Natural killer cell (primary cell): ENCODE results near the gene SF3B1. TPM values are rescaled to one million over a fixed set of nuclear protein-coding genes. Genes with fewer than 3 reads are reported as not detected.
A peak's percentile ranks its signal among the peaks of the same experiment; 100 is the strongest.

Experiments used
- ATAC-seq, 3 donors: fragments of 150-1000 bp in 2 of 3; fragments of 200-7000 bp in 1 of 3; cut with Tn5 transposase; 1 replicate in 1 of 3; 2 replicates in 2 of 3; pipeline ENCODE4 v1.10.0; 2021; ENCODE audit warnings: mild to moderate bottlenecking in 2 of 3, moderate library complexity in 2 of 3
- DNase-seq, 2 donors: peaks; one replicate each; pipeline versions ENCODE4 v3.0.0 to v3.0.0-alpha.2; 2013 to 2021; ENCODE audit warnings: mixed read lengths in 1 of 2
- H3K27ac ChIP-seq: one replicate; pipeline ENCODE4 v1.5.1; 2013; ENCODE audit warnings: mild to moderate bottlenecking, low read length
- H3K27me3 ChIP-seq: one replicate; pipeline ENCODE4 v1.6.1; 2013; ENCODE audit warnings: low read length; ENCODE audit not compliant: control insufficient read depth, insufficient read depth
- H3K36me3 ChIP-seq: one replicate; pipeline ENCODE4 v1.6.1; 2013; ENCODE audit warnings: low read length; ENCODE audit not compliant: control insufficient read depth, insufficient read depth
- H3K4me1 ChIP-seq: one replicate; pipeline ENCODE4 v1.6.1; 2013; ENCODE audit warnings: low read length; ENCODE audit not compliant: control insufficient read depth, insufficient read depth
- H3K4me3 ChIP-seq: one replicate; pipeline ENCODE4 v1.5.1; 2013; ENCODE audit warnings: low read length
- H3K9me3 ChIP-seq: one replicate; pipeline ENCODE4 v1.6.1; 2013; ENCODE audit warnings: low read length; ENCODE audit not compliant: control insufficient read depth, insufficient read depth
- H3K27ac Mint-ChIP-seq, 2 donors: one replicate each; pipeline ENCODE4 v1.8.0; 2022; ENCODE audit warnings: mild to moderate bottlenecking in 2 of 2, mixed read lengths in 2 of 2, moderate library complexity in 1 of 2
- H3K27me3 Mint-ChIP-seq, 2 donors: one replicate each; pipeline ENCODE4 v1.8.0; 2022; ENCODE audit warnings: low read depth in 2 of 2, mixed read lengths in 2 of 2
- H3K36me3 Mint-ChIP-seq: one replicate; pipeline ENCODE4 v1.8.0; 2022; ENCODE audit warnings: mixed read lengths
- H3K4me1 Mint-ChIP-seq, 2 donors: one replicate each; pipeline ENCODE4 v1.8.0; 2022; ENCODE audit warnings: mixed read lengths in 2 of 2
- H3K4me3 Mint-ChIP-seq: one replicate; pipeline ENCODE4 v1.8.0; 2022; ENCODE audit warnings: mild to moderate bottlenecking, moderate library complexity, mixed read lengths
- H3K9me3 Mint-ChIP-seq, 2 donors: one replicate each; pipeline ENCODE4 v1.8.0; 2022; ENCODE audit warnings: mixed read lengths in 2 of 2
- WGBS: methylation state at CpG from one replicate; pipeline ENCODE4 v1.1.7; 2013; ENCODE audit warnings: missing lambda C conversion rate; ENCODE audit not compliant: insufficient coverage; 5-methylcytosine and 5-hydroxymethylcytosine counted together
- intact Hi-C: fragments of 100-400 bp; cut with micrococcal nuclease; formaldehyde crosslinking; loops from one replicate; pipeline ENCODE4 v1.14.2; 2022
- total RNA-seq, 4 donors: library from RNA; stranded (reverse); fragments of 120-200 nt in 1 of 4; gene quantifications; one replicate each; pipeline versions ENCODE4 v1.2.3 to v1.2.4, GENCODE V29; 2013 to 2022
- TF ChIP-seq, protein P1 (sequence below): fragments of 200-600 bp; IDR thresholded peaks from one replicate; pipeline ENCODE4 v1.8.0; 2022; ENCODE audit warnings: antibody characterized with exemption

SF3B1 gene
- total RNA-seq, 3 donors from 2014 or later (not counting 1 experiment from before 2014, with no cell fraction given): 387 to 472 (median 447) TPM

DNA sequence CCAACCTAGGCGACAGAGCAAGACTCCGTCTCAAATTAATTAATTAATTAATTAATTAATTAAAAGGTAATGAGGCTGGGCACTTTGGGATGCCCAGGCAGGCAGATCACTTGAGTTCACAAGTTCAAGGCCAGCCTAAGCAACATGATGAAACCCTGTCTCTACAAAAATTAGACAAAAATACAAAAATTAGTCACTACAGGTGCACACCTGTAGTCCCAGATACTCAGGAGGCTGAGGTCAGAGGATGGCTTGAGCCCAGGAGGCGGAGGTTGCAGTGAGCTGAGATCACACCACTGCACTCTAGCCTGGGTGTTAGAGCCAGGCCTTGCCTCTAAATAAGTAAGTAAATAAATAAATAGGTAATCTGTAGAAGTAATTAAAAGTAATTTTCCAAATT is 6.8 kb downstream of the SF3B1 start:
- intact Hi-C loops: no loop called here
- TF ChIP-seq, protein P1, sequence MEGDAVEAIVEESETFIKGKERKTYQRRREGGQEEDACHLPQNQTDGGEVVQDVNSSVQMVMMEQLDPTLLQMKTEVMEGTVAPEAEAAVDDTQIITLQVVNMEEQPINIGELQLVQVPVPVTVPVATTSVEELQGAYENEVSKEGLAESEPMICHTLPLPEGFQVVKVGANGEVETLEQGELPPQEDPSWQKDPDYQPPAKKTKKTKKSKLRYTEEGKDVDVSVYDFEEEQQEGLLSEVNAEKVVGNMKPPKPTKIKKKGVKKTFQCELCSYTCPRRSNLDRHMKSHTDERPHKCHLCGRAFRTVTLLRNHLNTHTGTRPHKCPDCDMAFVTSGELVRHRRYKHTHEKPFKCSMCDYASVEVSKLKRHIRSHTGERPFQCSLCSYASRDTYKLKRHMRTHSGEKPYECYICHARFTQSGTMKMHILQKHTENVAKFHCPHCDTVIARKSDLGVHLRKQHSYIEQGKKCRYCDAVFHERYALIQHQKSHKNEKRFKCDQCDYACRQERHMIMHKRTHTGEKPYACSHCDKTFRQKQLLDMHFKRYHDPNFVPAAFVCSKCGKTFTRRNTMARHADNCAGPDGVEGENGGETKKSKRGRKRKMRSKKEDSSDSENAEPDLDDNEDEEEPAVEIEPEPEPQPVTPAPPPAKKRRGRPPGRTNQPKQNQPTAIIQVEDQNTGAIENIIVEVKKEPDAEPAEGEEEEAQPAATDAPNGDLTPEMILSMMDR: no peak
- H3K27me3 ChIP-seq: no peaks in the 10 kb centered on the region
- ATAC-seq (no peak), DNase-seq (no peak)
- H3K4me1 ChIP-seq: peaks cover 60% of the 10 kb centered on the region
- no peak overlapping the region for H3K27ac ChIP-seq
- peaks cover 12% of the 10 kb centered on the region for H3K36me3 ChIP-seq
- H3K9me3 Mint-ChIP-seq: no peaks in the 10 kb centered on the region
- H3K4me3 ChIP-seq: no peak overlapping the region
- H3K4me3 Mint-ChIP-seq: no peak overlapping the region
- H3K27me3 Mint-ChIP-seq: no peaks in the 10 kb centered on the region
- no peaks in the 10 kb centered on the region for H3K36me3 Mint-ChIP-seq
- 88% methylated on average over 1 of the region's 3 CpGs for WGBS
- no peaks in the 10 kb centered on the region for H3K9me3 ChIP-seq
- peaks cover 77% of the 10 kb centered on the region in 2 donors for H3K4me1 Mint-ChIP-seq
- H3K27ac Mint-ChIP-seq: peak overlapping the region; percentile 90 to 100

DNA sequence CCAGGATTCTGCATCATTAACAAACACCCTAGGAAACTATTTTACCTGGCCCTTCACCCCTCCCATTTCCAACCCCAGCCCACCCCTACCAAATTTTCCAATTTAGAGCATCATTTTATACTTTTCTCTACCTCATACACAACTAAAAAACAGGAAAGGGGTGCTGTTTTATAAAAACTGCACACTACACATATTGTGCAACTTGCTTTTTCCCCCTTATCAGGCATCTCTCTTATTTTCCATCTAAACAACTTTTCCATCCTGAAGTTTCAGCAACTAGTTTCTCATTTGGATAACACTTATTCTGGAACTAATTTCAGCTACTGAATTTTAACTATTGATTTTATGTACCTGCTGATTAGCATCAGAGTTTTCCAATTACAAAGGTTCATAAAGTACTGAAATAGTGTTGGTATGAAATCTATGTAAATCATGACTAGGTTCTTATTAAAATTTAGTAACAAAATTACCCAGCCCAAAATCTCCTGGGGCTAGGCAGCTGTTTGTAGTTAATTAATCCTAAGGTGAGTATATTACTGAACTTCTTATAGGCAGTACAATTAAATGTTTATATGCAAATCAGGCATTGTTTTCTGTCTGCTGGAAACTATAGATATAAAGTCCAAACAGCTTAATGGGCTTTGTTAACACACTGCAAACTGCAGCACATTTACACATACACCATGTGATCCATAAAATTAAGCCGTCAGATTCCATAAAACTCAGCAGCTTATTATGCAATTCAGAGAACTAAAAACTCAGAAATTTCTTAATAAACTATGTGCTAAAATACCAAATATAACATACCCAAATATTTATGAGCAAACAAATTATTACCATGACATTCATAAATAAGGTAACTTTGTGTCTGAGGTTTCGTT is 7.9 kb downstream of the SF3B1 start:
- intact Hi-C loops: no loop called here
- peaks cover 67% of the 10 kb centered on the region in 2 donors for H3K4me1 Mint-ChIP-seq

DNA sequence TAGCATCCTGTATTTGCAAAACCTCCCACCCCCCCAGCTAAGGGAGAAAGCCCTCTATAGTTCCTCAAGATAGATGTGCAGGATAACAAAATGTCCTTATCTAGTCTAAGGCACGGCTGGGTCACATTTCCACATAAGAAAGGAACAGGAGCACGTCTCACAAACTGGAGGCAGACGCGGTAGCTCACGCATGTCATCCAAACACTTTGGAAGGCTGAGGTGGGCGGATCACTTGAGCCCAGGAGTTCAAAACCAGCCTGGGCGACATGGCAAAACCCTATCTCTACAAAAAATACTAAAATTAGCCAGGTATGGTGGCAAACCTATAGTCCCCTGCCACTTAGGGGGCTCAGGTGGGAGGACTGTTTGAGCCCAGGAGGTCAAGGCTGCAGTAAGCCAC is 9.3 kb downstream of the SF3B1 start:
- no peaks in the 10 kb centered on the region for H3K36me3 Mint-ChIP-seq

More for the DNA sequence above, 7.9 kb downstream of the SF3B1 start:
- Mint-ChIP-seq H3K4me3 (peak overlapping the region; percentile 6), H3K27me3 (no peaks in the 10 kb centered on the region), H3K27ac (peak overlapping the region; percentile 52 to 54), H3K9me3 (no peaks in the 10 kb centered on the region), H3K36me3 (no peaks in the 10 kb centered on the region)
- Histone ChIP-seq H3K27ac (no peak overlapping the region), H3K27me3 (no peaks in the 10 kb centered on the region), H3K9me3 (no peaks in the 10 kb centered on the region), H3K36me3 (peaks cover 15% of the 10 kb centered on the region), H3K4me3 (no peak overlapping the region), H3K4me1 (peaks cover 56% of the 10 kb centered on the region)
- ATAC-seq (no peak), DNase-seq (no peak)
- TF ChIP-seq, protein P1: no peak
- 77% methylated on average over 2 of the region's 2 CpGs for WGBS

More for the DNA sequence above, 9.3 kb downstream of the SF3B1 start:
- DNase-seq (no peak), ATAC-seq (peak in 1 of 3 donors; percentile 11)
- no peaks in the 10 kb centered on the region for H3K27me3 Mint-ChIP-seq
- H3K4me3 Mint-ChIP-seq: no peak overlapping the region
- Histone ChIP-seq H3K36me3 (peaks cover 27% of the 10 kb centered on the region), H3K4me1 (peaks cover 46% of the 10 kb centered on the region), H3K9me3 (no peaks in the 10 kb centered on the region), H3K27ac (no peak overlapping the region), H3K27me3 (no peaks in the 10 kb centered on the region), H3K4me3 (no peak overlapping the region)
- peaks cover 53 to 57% of the 10 kb centered on the region in 2 donors for H3K4me1 Mint-ChIP-seq
- TF ChIP-seq, protein P1: no peak
- no peaks in the 10 kb centered on the region for H3K9me3 Mint-ChIP-seq
- 78% methylated on average over 7 of the region's 7 CpGs for WGBS
- intact Hi-C loops: no loop called here
- peak overlapping the region; percentile 52 to 54 for H3K27ac Mint-ChIP-seq
